ENCODE data around the gene ALOX12B.

ALOX12B gene

DNA sequence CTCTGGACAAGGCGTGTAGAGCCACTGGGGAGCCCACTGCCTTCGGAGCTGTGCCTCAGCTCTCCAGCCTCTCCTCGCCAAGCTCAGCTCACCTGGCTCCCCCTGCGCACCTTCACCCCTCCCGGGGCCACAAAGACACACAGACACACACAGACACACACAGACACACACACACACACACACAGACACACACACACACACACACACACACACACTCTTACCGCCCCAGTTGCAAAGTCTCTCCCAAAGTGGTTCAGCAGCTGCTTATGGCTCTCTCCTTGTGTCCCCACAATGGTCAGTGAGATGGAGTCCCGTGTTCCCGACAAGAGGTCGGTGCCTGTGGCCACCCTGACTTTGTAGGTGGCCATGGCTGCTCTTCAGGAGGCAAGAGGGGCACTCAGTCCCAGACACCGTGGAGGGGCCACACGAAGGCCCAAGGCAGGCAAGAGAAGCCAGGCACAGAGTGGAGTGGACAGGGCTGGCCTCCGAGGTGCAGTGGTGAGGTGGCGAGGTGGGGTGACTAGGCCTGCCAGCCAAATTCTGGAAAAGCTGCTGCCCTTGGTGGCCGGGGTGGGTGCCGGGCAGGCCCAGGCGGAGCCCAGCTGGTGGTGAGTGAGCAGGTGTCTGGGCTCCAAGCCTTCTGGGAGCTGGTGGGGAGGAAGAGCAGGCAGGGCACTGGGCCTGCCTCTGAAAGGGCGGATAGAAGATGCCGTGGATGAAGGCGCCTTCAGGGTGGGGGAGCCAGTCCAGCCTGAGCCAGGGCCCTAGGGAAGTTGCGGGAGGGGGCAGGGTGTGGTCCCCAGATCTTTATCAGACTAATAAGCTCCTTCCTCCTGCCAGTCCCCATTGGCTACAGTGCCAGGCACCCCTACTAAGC, at the start of gene ALOX12B:
TSS of gene ALOX12B (minus strand) at position 642 of the 877 bp plus-strand sequence. CDS start at position 368, 274 bp downstream.
- no peak for DNase-seq (ENCODE audit: low spot score)

DNA sequence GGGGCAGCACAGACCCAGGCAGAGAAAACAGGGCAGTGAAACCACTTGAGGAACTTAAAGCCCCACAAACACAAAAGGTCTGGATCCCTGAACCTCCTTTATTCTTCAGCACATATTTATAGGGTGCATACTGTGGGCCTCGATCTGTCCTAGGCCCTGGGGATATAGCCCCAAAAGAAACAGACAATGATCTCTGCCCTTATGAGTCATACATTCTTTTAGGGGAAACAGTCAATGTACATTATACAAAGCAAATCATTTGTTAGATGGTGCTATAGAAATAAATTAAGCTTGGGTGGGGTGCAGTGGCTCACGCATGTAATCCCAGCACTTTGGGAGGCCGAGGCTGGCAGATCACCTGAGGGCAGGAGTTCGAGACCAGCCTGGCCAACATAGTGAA, 46.4 kb upstream of the ALOX12B start:
- DNase-seq (ENCODE audit: low spot score) = no peak

DNA sequence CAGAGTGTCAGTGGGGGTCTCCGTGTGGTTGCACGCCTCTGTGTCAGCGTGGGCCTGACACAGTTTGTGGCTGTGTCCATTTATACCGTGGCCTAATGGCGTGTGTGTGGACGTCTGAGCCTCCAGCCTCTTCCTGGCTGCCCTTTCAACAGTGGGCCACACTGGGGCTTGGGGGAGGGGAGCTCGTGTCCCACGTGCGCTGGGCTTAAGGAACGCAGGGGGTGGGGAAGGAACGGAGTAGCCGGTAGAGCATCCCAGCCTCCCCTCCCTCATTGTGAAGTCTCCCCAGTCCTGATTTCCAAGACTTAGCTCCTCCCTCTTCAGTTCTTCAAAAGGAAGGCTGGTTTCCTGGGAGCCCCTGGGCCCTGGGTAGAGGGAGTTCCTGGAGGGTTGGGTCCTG, 45.9 kb upstream of the ALOX12B start:
- DNase-seq (ENCODE audit: low spot score) = no peak

DNA sequence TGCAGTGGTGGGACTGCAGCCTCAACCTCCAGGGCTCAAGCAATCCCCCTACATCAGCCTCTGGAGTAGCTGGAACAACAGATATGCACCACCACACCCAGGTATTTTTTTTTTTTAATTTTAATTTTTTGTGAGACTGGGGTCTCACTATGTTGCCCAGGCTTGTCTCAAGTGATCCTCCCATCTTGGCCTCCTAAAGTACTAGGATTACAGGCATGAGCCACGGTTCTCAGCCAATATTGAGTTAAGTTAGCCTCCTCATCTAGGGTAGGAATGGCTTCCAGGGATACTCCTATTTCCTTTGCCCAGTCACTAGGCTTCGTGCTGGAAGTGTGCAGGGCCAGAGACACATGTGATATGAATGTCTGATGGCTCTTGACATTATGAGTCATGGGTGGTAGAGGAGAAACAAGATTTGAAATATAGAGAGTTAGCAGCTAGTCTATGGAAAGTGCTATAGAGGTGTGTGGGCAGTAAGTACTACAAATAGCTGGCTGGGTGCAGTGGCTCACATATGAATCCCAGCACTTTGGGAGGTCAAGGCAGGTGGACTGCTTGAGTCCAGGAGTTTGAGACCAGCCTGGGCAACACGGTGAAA, 44.4 kb upstream of the ALOX12B start:
- no peak for DNase-seq (ENCODE audit: low spot score)

DNA sequence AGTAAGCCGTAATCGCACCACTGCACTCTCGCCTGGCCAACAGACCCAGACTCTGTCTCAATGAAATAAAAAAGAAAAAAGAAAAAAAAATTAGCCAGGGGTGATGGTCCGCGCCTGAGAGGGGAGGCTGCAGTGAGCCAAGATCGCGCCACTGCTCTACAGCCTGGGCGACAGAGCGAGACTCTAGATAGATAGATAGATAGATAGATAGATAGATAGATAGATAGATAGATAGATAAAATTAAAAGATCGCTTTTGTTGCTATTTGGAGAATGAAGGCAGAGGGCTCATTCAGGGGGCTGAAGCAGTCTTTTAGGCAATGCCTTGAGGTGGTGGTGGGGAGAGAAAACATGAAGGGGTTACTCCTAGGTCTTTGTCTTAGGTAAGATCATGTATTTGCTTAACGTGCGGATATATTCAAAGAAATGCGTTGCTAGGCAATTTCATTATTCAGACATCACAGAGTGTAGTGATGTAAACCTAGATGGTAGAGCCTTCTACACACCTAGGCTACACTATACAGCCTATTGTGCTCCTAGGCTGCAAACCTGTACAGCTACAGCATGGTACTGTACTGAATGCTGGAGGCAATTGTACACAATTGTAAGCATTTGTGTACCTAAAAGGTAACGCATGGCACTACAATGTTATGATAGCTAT, 40.7 kb upstream of the ALOX12B start:
- no peak for DNase-seq (ENCODE audit: low spot score)

DNA sequence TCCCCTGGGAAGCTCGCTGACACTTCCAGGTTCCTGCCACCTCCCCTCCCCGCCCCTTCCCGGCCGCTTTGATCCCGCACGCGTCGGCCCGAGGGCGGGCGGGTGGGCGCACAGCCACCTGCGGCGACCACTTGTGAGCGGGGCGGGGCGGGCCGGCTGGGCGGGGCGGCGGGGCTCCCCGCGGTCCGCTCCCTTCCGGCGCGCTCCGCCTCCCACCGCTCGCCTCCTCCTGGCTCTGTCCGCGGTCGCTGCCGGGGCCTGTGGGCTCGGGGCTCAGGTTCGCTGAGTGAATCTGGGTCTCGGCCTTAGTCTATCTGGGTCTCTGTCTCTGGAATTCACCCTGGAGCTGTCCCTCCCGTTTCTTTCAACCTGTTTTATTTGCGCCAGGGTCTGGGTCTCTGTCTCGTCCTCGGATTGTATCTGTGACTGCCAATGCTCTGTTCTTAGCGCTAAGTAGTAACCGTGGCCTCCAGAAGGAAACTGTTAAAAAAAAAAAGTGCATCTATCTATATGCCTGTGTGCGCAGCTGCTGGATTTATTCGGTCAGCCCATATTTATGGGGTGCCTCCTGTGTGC, 39.1 kb upstream of the ALOX12B start:
- no peak for DNase-seq (ENCODE audit: low spot score)

DNA sequence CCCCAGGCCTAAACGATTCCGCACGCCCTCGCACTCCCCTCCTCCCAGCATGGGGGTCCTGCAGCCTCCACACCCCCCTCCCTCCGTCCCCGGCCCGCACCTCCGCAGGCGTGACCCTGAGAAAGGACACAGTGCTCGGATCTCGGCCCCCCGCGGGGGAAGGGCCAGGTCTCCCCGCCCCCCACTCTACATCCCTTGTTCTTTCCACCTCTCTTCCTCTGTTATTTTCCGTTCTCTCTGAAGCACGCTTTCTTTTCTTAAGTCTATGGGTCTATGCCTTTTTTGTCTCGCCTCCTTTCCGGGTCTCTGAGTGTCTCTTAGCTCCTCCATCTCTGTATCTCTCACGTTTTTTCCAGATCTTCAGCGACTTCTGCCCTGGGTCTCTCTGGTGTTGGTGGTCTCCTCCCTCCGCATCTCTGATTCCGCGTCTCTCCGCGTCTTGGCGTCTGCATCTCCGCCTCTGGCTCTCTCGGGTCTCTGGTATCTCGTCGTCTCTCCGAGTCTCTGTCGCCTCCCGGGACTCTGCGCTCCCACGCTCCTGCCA, 38.5 kb upstream of the ALOX12B start:
- DNase-seq (ENCODE audit: low spot score) = no peak

DNA sequence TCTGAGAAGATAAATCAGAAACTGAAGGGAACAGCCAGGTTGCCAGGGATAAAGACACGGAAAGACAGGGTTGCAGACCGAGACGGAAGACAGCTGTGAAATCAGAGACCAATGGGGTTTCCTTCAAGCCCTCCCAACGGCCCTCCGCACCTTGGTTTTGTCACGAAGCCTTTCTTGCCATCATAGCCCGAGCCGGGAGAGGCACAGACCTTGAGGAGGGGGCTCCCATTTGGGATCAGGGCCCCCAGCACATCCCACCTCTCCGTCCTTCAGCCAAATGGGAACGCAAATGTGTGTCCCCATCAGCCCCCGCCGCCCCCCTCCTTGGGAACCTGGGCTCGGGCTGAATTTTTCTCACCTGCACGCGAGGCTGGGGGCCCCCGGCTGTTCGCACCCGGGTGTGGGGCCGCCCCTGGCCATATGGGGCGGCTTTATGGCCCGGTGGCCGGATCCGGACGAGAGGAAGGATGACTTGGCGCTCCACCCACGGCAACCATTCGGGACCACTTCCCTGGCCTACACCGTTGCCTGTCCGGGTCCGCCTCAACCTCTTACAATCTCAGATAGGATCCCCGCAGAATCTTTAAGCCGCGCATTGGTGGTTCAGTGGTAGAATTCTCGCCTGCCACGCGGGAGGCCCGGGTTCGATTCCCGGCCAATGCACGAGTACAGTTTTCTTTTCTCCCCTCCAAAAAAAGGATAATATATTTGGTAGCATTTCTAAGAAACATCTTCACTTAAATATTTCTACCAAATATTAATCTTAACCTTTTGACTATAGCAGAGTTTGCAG, 37.8 kb upstream of the ALOX12B start:
- peak; percentile 85 for DNase-seq (ENCODE audit: low spot score)

DNA sequence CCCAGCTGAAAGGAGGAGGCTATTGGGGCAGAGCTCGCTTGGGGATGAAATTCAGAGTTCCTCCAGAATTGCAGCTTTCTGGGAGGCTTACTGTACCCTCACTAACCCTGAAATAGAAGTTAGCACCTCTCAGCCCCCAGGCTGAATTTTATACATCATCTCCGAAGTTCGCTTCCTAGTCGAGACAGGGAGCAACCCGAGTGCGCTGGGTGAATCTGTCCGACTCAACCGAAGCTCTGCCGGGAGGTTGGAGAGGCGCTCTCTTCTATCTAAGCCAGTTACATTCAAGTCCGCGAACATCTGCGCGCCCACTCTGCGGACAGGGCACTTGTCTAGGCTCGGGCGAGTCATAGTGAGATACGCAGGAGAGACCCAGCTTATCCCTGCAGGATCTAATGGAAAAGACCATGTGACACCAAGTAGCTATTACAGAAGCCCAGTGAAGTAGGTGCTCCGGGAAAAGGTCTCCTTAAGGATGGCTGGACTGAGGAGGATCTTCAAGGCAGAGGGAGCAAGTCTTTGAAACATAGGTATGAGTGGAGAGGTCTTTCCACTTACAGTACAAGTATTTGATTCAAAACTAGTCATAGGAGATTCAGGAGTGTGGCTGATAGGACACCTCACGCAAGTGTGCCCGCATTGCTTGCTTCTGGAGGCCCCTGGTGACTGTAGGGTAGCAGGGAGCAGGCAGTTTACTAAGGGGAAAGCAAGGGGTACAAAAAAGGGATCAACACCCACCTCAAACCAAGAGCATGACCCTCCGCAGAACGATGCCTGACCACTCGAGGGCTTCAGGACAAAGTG, 37.0 kb upstream of the ALOX12B start:
- DNase-seq (ENCODE audit: low spot score) = no peak

DNA sequence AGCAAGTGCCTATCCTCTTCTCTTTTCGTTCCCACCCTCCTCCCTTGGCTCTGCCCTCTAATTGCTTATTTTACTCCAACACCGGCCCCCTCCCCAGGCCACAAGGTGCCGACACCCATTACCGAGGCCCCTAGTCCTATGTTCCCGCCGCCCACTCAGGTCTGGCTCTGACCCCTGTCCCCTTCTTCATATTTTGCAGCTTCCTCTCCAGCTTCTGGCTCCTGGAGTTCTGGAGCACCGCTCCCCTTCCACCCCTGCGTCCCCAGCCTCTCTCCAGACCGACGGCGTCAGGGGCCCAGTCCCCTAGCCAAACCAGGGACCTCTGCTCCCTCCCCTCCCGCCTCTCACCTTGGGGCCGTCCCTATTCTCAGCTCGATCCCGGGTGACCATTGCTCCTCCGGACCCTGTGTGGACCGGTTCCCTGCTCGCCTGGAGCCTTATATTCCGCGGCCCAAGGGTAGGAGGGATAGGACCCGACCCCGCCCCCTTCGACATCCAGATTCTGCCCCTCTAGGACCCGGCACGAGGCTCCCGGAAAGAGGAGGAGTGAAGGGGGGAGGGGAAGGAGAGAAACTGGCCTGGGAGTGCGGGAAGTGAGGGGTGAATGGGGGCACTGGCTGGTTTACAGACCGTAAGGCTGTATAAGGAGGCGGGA, 36.3 kb upstream of the ALOX12B start, which contains the start of gene HES7:
TSS of gene HES7 (minus strand) at position 412 of the 655 bp plus-strand sequence. CDS start at position 390, 22 bp downstream.
- no peak for DNase-seq (ENCODE audit: low spot score)

DNA sequence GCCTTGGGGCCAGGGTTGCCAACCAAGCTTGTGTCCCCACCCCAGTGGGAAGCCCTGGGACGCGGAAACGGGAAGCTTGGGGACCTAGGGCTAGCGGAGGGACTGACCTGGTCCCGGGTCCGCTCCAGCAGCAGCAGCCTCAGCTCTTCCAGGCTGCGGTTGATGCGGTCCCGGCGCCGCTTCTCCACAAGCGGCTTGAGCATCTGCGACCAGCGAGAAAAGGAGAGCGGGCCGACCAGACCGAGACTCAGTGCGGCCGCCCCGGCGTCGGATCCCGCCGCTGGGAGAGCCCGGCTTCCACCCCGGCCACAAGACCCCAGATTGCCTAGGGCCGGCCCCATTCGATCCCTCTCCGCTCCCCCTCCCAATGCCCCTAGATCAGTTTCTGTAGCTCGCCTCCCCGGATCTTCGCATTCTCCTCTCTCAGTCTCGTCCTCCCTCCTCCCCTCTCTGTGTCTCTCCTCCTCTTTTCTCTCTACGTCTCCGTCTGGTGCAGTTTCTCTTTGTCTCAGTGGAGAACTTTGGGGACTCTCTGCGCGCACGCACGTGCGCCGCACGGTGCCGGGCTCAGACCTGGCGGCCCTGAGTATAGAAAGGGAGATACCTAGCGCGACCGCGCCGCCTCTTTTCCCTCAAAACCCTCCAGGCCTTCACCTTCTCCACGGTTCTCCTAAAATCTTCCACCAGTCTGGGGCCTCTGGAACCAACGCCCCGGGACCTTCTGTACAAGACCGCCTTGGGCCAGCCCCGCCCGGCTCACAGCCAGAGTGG, 35.6 kb upstream of the ALOX12B start:
- DNase-seq (ENCODE audit: low spot score) = no peak

DNA sequence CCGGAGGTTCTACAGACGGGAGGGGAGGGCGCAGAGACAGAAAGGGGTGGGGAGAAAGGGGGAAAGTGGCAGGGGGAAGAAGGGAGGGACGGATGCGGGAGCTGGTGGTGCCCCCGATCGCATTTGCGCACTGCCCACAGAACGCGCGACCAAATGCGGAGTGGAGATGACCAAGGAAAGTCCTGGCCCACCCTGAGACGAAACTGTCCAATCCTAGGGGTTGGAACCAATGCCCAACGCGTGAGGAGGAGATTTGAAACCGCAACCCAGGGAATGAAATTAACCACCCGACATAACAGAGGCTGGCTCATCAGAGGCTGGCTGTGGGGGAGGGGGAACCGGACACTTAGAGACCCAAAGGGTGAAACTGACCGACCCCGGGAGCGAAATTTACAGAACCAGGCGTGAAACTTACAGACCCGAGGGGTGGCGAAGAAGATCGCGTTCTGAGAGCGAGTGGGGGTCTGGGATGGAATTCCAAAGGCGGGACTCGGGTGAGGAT, 35.0 kb upstream of the ALOX12B start:
- no peak for DNase-seq (ENCODE audit: low spot score)

DNA sequence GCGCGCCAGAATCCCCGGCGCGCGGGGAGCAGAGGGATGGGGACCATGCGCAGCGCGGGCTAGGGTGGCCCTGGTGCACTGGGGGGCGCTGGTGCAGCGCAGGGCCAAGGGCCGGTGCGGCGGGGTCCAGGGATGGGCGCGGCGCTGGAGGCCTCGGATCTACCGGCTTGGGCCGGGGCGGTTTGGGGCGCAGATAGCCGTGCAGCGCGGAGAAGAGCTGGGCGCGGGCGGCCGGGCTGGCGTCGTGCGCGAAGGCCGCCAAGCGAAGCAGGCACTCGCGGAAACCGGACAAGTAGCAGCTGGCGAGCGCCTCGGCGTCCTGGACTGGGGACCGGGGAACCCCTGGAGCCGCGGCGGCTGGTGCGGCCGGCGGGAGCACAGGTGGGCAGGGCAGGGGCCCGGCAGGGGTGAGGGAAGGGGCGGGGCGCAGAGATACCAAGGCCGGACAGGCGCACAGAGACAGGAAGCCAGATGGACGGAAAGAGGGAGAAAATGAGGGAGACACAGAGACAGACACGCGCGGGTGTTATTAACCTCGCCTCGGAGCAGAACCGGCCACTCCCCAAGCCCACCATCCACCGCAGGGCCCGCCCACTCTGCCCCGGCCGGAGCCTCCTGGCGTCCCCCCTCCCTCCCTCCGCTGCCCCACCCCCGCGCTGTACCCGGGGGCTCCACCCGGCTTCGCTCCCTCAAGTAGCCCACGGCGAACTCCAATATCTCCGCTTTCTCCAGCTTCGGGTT, 34.3 kb upstream of the ALOX12B start:
- DNase-seq (ENCODE audit: low spot score) = no peak

DNA sequence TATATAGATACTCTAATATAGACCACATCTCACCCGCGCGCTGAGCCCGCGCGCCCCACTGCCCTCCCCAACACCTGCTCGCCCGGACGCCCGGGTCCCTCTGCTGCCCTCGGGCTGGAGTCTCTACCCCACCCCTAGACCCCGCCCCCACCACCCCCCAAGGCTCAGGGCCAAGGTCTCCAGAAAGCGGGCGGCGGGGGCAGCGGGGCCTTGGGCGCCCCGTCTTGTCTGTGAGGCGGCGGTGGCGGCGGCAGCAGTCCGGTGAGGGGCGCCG, 33.8 kb upstream of the ALOX12B start:
- no peak for DNase-seq (ENCODE audit: low spot score)

DNA sequence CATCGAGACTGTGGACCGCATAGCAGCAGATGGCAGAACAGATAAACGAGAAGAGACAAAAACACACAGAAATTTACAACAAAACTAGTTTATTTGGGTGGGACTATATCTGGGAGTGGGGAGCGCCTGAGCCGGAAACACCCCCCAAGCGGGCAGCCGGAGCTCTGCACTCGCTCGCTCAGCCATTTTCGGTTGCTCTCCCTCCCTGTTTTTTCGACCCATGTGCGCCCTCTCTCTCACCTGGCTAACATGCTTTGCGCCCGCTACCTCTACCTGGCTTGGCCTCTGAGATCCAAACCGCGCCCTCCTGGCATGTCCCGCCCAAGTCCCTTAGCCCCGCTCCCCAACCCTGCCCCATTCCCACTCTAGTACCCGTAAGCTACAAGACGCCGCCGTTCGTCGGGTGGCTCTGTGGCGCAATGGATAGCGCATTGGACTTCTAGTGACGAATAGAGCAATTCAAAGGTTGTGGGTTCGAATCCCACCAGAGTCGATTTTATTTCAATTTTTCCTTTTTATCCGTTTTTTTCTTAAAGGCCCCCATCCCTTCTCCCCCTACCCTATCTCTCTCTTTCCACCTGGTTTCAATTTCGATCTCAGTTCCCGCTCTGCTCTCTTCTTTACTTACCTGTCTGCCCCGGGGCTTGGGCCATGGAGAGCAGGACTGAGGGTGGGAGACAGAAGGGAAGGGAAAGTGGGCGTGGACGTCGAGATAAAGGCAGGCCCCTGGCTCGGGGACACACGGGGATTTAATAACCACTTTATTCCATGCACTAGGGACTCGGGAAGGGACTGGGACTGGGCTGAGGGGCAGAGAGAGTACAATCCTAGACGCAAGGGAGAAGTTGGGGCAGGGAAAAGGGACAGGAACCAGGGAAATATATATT, 33.2 kb upstream of the ALOX12B start:
- peak; percentile 61 for DNase-seq (ENCODE audit: low spot score)

DNA sequence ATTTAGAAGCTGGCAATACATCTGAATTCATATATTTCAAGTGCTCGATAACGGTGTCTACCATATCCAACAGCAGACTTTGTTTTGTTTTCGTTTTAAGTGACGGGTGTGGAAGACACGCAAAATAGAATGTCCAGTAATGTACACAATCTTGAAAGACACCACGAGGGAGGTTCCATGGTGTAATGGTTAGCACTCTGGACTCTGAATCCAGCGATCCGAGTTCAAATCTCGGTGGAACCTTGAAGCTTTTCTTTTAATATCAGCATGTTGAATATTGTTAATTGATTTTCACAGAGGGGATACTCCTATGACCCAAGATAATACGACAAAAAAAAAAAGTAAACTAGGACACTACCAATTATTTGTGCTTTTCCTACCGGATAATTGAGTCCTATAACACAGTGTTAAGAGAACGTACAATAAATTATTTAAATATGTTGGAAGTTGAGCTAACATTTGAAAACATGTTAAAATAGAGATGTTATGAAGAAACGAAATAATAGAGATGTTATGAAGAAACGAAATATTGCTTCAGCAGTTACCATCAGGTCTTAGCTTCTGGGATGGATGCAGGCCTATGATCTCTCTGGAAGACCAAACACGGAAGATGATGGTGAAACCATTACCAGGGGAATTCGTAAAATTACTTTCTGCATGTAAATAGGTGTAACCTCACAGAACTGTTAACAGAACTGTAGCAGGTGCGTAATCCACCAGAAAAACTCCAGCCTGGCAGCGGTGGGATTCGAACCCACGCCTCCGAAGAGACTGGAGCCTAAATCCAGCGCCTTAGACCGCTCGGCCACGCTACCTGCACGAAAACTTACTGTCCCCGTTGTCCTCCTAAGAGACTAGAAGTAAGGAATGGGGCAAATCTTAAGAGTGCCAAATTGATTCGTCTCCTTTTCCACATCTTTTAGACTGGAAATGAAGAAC, 32.3 kb upstream of the ALOX12B start:
- peak; percentile 90 for DNase-seq (ENCODE audit: low spot score)
